GM20000 (cell line): Measurements from ENCODE around the gene FGFBP1.

Experiments used
- DNase-seq: peaks from one replicate; pipeline ENCODE4 v3.0.0; 2012; ENCODE audit warnings: low spot score
- CTCF ChIP-seq: IDR thresholded peaks from 2 replicates; pipeline ENCODE4 v1.5.1; 2012; ENCODE audit warnings: mild to moderate bottlenecking, control low read depth; ENCODE audit errors: extremely low read depth, missing control alignments

Gene FGFBP1

DNA sequence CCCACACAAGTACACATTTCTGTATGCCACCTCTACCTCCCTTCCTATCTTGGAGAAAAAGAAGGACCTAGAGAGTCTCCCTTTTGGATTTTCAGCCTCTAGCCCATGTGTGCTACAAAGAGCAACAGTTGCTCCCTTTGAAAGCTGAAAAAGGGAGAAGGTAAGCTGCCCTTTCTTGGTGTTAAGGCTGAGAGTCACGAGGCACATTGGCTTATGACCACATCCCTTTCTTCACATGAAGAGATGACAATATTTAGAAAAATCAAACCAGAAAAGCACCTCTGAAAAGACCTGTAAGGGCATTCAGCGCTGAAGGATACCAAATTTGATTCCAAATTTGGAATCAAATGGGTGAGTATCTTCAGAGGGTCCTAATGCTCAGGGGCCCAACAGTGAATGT is 6.4 kb upstream of the FGFBP1 start:
- no peak for DNase-seq
- TF ChIP-seq CTCF = no peak

DNA sequence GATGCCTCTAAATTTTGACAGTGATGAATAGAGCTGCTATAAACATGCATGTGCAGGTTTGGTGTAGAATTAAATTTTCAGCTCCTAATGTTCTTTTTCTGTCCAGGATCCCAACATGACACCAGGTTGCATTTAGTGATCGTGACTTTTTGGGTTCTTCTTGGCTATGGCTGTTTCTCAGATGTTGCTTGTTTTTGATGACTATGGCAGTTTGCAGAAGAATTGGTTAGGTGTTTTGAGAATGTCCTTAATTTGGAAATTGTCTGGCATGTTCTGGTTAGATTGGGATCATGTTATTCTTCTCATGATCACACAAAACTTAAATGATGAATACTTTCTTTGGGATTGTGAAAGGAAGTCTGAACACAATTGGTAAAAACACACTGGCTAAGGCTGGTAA is 3.7 kb upstream of the FGFBP1 start:
- no peak for TF ChIP-seq CTCF
- no peak for DNase-seq

DNA sequence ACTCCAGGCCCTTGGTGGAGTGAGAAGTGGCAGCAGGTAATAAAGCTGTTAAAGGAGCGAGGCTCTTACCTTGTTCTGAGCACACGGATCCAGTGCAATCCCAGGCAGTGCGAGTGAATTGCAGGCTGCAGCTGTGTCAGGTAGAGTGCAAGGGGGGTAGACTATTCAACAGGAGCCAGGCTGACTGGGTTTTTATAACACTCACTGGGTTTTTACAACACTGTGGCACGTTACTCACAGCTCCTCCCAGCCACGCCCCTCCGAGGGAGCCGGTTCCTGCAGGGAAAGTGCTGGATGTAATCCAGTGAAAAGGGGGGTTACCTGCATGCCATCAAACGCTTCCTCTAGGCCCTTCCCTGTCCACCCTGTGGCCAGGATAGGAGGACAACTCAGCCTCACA is 358 bp downstream of the FGFBP1 start:
- DNase-seq = no peak
- no peak for TF ChIP-seq CTCF

DNA sequence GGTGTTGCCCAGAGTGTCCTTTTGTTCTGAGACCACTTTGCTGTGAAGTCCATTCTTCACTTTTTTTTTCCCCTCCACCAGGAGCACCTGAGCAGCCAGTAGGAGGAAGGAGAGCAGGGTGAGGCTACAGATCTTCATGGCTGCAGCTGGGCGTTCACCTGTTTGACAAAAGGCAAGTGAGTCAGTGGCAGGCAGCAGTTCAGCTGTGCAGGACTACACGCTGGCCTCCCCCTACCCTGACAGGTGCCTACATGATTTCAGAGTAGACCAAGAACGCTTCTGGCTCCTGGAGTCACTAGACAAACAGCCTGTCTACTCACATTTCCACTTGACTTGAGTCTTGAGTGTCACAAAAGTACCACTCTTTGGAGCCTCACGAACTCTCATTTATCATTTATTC is 2.0 kb downstream of the FGFBP1 start:
- DNase-seq = no peak
- TF ChIP-seq CTCF = no peak

GRCh38 chr4:15935504-15936402 is 2.8 kb downstream of the FGFBP1 start:
- no peak for DNase-seq
- no peak for TF ChIP-seq CTCF

DNA sequence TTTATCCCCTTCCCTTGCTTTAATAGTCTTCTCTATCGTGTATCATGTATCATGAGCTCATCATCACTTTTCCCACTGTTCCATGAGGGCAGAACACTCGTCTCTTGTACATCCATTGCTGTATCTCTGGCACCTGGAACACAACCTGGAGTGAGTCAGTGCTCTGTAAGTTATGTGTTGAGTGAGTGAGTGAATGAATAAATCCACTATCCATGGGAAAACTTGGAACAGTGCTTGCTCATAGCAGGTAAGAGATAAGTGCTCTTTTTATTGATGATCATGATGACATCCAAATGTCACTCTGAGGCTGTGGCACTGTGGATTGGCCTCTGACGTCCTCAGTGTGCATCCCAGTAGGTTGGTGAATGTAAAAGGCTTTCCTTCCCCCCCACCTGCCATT is 4.3 kb downstream of the FGFBP1 start:
- TF ChIP-seq CTCF = no peak
- DNase-seq = no peak

GRCh38 chr4:15931451-15932210 is 6.9 kb downstream of the FGFBP1 start:
- no peak for TF ChIP-seq CTCF
- no peak for DNase-seq
